Measurements from ENCODE around the gene ADAMTSL1.

DNA sequence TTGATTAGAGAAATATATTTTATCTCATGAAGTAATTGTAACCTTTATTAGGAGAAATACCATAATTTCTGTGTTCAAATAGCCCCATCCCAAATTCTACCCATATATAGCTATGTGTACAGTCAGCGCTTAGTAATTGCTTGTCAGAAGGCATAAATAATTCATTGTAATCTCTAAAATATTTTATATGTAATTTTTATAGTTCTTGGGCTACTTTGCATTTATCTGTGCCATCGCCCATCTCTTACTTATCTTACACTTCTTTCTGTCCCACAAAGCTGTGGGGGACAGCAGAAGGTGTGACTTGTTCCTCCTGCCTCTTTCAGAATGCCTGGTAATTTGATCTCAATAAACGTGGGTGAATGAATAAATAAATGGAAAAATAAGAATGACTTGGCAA lies 5.5 kb downstream of the ADAMTSL1 start:
- TF ChIP-seq, protein P1, sequence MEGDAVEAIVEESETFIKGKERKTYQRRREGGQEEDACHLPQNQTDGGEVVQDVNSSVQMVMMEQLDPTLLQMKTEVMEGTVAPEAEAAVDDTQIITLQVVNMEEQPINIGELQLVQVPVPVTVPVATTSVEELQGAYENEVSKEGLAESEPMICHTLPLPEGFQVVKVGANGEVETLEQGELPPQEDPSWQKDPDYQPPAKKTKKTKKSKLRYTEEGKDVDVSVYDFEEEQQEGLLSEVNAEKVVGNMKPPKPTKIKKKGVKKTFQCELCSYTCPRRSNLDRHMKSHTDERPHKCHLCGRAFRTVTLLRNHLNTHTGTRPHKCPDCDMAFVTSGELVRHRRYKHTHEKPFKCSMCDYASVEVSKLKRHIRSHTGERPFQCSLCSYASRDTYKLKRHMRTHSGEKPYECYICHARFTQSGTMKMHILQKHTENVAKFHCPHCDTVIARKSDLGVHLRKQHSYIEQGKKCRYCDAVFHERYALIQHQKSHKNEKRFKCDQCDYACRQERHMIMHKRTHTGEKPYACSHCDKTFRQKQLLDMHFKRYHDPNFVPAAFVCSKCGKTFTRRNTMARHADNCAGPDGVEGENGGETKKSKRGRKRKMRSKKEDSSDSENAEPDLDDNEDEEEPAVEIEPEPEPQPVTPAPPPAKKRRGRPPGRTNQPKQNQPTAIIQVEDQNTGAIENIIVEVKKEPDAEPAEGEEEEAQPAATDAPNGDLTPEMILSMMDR (IDR thresholded peaks at IDR 0.05; ENCODE audit: insufficient read depth, low read length, poor library complexity, severe bottlenecking), result no peak
- no peak for TF ChIP-seq EZH2phosphoT487 (conservative IDR thresholded peaks at IDR 0.05; ENCODE audit: low read length)

Measured in SU-DHL-6 (cell line).